Measurements from ENCODE around the gene HSPA5.
A peak's percentile ranks its signal among the peaks of the same experiment; 100 is the strongest.
"Not testable (repeated sequence)": the region's sequence is repeated elsewhere in the genome, so short reads cannot be mapped to it uniquely, and the experiment has no call there.

The HSPA5 gene

DNA sequence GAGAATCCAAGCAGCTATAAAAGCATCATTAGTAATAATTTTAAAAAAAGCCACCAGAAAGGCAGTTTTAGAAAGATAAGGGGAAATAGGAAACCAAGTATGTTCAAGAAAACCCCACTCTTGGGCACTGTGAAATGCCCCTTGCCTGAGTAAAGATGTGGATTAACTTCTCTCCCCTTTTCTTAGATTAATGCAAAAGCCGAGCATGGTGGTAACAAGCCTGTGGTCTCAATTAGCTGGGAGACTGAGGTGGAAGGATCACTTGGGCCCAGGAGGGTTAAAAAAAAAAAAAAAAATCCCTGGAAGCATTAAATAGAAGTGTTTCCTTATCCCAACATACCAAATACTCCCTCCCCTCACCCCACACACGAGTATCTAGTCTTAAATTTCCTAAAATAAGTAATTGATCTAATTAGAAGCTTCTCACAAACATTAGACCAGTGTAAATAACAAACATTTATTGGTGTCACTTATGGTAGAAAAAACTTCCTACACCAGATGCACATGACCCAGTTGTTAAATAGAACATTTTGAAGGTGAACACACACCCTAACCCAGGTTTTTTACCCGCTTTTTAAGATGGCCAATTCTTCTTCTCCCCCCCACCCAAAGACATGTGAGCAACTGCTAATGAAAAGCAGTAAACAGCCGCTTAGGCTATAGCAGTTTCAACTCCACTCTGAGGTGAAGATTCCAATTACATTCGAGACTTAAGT is 5.2 kb downstream of the HSPA5 start:
- TF ChIP-seq ZNF274 (IDR thresholded peaks at IDR 0.05; ENCODE audit: low read depth, low read length) = no peak
- 0 out of 2 replicates have a peak overlapping the region, but pooled peaks have one; percentile 6 for H3K4me3 ChIP-seq (ENCODE audit: low read length)

DNA sequence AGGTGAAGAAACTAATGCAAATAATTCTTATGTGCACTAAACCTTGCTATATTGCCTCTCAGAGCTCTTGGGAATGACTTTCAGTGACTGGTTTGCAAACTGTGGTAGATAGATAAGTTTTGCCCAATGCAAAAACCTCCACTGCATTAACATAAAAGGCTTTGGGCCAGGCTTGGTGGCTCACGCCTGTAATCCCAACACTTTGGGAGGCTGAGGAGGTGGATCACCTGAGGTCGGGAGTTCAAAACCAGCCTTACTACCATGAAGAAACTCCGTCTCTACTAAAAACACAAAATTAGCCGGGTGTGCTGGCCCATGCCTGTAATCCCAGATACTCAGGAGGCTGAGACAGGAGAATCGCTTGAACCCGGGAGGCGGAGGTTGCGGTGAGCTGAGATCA is 7.0 kb downstream of the HSPA5 start:
- H3K4me3 ChIP-seq (ENCODE audit: low read length) = not testable (repeated sequence)

DNA sequence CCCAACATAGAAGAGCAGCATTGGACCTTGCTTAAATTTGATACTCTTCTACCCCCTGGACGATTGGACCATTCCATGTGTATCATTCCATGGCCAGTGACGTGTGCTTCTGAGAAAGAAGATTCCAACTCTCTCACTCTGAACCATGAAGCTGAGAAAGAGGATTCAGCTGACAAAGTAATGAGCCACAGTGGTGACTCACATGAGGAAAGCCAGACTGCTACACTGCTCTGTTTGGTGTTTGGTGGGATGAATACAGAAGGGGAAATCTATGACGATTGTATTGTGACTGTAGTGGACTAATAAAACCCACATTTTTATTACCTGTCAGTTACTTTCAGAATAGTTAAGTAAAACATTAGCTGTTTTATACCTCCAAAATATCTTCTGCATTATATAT is 7.5 kb downstream of the HSPA5 start:
- no peak for TF ChIP-seq ZNF274 (IDR thresholded peaks at IDR 0.05; ENCODE audit: low read depth, low read length)
- H3K4me3 ChIP-seq (ENCODE audit: low read length) = no peak overlapping the region

DNA sequence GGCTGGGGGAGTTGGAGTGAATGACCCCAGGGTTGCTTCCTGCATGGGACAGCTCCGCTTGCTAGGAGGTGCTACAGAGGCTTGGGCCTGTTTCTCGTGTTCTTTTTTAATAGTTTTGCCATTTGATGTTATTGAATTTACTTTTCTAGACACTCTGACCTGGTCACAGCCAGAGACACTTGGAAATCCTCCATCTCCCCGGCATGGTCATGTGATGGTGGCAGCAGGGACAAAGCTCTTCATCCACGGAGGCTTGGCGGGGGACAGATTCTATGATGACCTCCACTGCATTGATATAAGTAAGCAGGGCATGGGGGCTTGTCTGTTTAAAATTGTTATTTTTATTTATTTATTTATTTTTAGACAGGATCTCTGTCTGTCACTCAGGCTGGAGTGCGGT is 13.4 kb downstream of the HSPA5 start:
- H3K4me3 ChIP-seq (ENCODE audit: low read length) = no peak overlapping the region

DNA sequence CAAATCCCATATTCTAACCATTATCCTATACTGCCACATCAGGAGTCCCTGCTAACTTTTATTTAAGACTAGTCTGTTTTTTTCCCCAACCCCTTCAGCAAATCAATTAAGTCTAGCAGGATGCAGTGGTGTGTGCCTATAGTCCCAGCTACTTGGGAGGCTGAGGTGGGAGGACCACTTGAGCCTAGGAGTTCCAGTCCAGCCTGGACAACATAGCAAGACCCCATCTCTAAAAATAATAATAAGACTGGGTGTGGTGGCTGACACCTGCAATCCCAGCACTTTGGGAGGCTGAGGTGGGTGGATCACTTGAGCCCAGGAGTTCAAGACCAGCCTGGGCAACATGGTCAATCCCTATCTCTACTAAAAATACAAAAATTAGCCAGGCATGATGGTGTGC is 16.3 kb downstream of the HSPA5 start:
- not testable (repeated sequence) for H3K4me3 ChIP-seq (ENCODE audit: low read length)

More for the DNA sequence above, 13.4 kb downstream of the HSPA5 start:
- no peak for TF ChIP-seq ZNF274 (IDR thresholded peaks at IDR 0.05; ENCODE audit: low read depth, low read length)

DNA sequence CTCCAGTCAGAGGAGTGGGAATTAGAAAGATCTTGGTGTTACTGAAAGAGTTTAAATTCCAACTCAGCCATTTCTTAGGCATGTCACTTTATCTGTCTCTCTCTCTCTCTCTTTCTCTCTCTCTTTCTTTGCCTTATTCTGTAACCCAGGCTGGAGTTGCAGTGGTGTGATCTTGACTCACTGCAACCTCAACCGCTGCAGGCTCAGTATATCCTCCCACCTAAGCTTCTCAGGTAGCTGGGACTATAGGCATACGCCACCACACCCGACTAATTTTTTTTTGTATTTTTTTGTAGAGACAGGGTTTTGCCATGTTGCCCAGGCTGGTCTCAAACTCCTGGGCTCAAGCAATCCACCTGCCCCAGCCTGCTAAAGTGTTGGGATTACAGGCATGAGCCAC is 22.5 kb downstream of the HSPA5 start:
- no peak overlapping the region for H3K4me3 ChIP-seq (ENCODE audit: low read length)
- no peak for TF ChIP-seq ZNF274 (IDR thresholded peaks at IDR 0.05; ENCODE audit: low read depth, low read length)

DNA sequence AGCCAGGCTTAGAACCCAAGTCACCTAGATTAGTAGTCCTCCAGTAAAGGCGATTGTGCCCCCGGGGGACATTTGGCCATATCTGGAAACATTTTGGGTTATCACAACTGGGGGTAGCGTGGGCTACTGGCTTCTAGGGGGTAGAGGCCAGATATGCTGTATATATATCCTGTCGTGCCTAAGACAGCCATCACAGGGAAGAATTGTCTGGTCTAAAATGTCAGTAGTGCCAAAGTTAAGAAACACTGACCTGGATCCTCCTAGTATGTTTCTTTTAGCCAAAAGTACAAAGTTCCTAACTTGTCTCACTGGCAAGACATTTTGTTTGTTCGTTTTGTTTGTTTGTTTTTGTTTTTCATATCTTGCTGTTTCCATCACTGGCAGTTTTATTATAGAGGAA is 27.0 kb downstream of the HSPA5 start:
- no peak for TF ChIP-seq ZNF274 (IDR thresholded peaks at IDR 0.05; ENCODE audit: low read depth, low read length)
- H3K4me3 ChIP-seq (ENCODE audit: low read length) = no peak overlapping the region

DNA sequence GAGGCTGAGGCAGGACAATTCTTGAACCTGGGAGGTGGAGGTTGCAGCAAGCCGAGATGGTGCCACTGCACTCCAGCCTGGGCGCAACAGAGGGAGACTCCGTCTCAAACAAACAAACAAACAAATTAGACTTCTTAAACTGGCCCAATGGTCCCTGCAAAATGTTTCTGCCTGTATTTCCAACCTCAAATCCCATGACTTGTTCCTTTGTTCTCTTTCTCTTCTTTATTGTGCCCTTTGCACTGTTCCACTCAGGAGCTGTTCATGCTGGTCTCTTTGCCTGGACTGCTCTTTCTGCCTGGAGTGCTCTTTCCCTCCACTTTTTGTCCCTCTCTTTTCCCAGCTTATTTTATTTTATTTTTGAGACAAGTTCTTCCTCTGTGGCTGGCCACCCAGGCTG is 36.7 kb downstream of the HSPA5 start:
- no peak for TF ChIP-seq ZNF274 (IDR thresholded peaks at IDR 0.05; ENCODE audit: low read depth, low read length)
- no peak overlapping the region for H3K4me3 ChIP-seq (ENCODE audit: low read length)

DNA sequence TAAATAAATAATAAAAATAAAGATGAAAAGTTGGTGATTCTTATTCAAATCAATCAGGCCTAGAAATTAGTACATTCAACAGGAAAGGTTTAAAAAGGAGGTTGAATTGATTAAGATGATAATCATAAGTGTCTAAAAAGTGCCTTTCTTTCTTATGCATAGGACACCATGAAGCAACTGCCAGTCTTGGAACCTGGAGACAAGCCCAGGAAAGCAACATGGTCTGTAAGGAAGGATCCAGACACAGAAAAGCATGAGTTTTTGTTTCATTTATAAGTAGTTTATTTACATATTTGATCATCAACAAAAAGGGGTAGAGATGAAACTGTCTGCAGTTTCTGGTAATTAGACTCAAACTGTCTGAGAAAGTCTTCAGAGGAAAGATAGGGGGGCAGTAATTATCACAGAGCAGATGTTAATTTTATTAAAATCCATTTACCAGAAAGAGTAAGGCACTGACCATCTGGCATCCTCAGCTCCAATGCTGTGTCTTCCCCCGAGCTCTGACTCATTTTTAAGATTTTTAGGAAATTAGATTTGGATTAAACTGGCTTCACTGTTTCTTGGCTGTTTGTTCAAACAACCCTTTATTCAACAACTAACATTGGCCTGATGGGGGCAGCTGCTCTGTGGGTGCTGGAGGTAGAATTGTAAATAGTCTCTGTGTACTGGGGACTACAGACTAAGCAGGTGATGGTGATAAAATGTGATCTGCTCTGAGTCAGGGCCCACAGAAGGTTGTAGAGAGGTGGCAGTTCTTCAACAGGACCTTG is 38.1 kb downstream of the HSPA5 start:
- H3K4me3 ChIP-seq (ENCODE audit: low read length) = no peak overlapping the region
- TF ChIP-seq ZNF274 (IDR thresholded peaks at IDR 0.05; ENCODE audit: low read depth, low read length) = no peak

DNA sequence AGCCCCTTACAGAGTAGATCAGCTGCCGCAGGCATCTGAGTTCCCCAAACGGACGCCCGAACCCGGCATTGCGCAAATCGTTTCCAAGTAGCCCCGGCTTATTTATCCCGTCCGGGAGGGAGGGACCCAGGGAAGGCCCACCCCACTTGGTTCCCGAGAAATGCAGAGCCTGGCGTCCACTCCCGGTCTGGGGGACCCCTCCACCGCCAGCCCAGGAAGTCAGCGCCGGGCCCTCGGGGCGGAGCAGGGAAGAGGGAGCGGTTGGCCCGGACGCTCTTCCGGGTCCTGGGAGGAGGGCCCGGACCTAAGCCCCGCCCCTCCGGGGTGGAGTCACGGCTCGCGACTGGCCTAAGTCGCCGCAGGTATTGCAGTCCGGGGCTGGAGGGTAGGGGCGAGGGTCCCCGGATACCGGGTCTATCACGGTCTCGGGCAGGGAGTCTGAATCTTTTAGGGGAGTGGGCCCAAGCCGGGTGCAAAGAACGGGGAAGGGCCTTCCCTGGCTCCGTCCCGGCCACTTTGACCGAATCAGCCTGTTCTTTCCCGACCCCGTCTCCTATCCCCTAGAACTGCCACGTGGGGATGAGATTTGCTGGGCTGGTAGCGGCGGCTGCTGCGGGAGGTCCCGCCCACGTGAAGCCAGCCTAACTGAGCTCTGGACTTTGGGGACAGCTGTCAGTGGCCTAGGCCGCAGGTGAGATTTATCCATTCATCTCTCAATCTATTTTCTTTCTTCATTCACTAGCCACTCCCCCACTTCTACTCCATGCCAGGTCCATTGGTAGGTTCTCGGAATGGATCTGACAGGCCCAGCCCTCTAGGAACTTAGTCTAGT is 40.7 kb downstream of the HSPA5 start, which contains the start of gene RABEPK:
TSS of gene RABEPK (plus strand) at position 327 of the 832 bp plus-strand sequence. CDS start 2,472 bp downstream, outside the sequence.
- peak within 1 kb of the TSS; percentile 89 for H3K4me3 ChIP-seq (ENCODE audit: low read length)
- no peak for TF ChIP-seq ZNF274 (IDR thresholded peaks at IDR 0.05; ENCODE audit: low read depth, low read length)

DNA sequence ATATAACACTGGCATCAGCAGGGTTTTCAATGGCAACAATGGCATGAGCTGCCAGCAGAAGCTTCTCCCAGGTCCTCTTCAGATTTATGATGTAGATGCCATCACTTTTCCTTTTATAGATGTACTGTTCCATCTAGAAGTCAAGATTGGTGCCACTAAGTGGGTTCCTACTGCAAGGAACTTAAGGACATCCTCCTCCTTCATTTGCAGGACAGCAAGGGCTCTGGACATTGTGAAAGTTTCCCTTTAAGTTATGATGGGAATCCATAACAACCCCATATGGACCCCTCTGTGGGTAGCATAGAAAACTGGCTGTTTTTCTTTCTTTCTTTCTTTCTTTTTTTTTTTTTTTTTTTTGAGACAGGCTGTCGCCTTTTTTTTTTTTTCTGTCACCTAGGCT is 45.6 kb downstream of the HSPA5 start:
- not testable (repeated sequence) for H3K4me3 ChIP-seq (ENCODE audit: low read length)

DNA sequence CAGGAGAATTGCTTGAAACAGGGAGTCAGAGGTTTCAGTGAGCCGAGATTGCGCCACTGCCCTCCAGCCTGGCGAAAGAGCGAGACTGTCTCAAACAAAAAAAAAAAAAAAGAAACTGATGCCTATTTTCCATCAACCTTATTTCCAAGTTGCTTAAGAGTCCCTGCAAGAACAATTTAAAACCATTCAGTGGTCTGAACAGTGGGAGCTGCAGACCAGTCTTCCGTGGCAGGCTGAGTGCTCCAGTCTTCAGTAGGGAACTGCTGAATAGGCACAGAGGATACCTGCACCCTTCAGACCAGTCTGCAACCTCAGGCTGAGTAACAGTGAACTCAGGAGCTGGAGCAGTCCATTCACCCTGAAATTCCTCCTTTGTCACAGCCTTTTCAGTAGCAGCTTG is 46.7 kb downstream of the HSPA5 start:
- H3K4me3 ChIP-seq (ENCODE audit: low read length) = not testable (repeated sequence)

DNA sequence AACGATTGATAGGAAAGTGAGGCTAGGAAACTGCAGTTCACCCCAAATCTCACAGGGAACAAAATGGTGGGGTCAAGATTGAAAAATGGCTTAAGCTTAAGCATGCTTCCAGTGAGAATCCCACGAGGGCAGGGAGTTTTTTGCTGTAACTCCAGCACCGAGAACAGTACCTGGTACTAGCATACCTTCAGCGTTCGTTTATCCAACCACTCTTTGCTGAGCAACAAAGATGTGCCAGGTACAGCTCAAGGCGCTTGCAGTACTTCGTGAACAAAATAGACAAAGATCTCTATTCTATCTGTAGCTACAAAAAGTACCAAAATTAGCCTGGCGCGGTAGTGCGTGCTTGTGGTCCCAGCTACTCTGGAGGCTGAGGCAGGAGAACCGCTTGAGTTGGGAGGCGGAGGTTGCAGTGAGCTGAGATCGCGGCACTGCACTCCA is 50.8 kb downstream of the HSPA5 start:
- H3K4me3 ChIP-seq (ENCODE audit: low read length) = peak overlapping the region; percentile 98
- no peak for TF ChIP-seq ZNF274 (IDR thresholded peaks at IDR 0.05; ENCODE audit: low read depth, low read length)

DNA sequence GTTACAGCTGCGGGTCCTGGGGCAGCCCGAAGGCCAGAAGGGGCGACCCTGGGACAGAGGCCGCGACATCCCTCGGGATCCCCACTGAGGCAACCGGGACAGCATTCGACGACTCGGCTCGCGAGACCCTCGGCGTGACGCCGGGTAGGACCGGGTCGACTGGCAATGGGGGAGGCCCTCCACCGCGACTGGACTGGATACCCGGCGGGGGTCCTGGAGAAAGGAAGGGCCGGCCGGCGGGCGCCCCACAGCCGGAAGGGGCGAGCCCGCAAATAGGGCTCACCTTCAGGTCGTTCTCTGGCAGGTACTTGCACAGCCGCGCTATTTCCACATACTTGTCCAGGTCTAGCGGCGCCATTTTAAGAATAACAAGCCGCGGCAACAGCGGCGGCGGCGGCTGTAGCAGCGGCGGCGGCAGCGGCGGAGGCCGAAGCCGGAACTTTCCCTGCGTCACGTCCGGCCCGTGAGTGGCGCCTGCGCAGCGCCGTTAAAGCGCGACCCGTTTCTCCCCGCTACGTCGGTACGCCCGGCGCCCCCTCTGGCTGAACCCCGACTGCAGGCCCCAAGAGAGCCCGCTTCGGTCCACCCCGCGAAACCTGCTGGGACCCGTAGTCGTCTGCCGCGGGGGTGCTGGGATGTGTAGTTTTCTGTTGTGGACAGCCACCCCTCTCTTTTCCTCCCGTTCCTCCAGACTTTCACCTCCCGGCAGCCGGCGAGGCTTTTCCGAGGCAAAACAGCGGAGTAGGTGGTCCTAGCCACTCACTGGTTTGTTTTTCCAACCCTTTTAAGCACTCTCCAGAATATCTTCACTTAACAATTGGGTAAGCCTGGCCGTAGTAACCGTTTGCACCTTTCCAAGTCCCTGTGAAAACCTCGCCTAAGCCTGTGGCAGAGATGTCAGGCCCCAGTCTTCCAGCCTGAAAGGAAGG is 51.5 kb downstream of the HSPA5 start, which contains the start of gene PPP6C:
TSS of gene PPP6C (minus strand) at position 443 of the 929 bp plus-strand sequence. CDS start at position 358, 85 bp downstream.
- peak within 1 kb of the TSS; percentile 98 for H3K4me3 ChIP-seq (ENCODE audit: low read length)
- TF ChIP-seq ZNF274 (IDR thresholded peaks at IDR 0.05; ENCODE audit: low read depth, low read length) = no peak
